Measurements from ENCODE around the gene RBM19. TPM values are rescaled to one million over a fixed set of nuclear protein-coding genes. Genes with fewer than 3 reads are reported as not detected.

Gene RBM19
- total and polyA plus RNA-seq, 2 of the 4 experiments (the other 2 are of a cell fraction): 18.7 to 19.2 TPM

- ATAC-seq (ENCODE audit: low read depth) (peak; percentile 79), DNase-seq (peak; percentile 98)
- Histone ChIP-seq H4K91ac (ENCODE audit: insufficient read depth, low read depth, low read length) (peak overlapping the region; percentile 95), H4K5ac (ENCODE audit: low read depth, low read length) (peak overlapping the region; percentile 94), H4K8ac (ENCODE audit: low read depth in 2 of 2, low read length in 2 of 2) (peak overlapping the region; percentile 48 to 90; a peak in 3 of 4 replicates), H4K20me1 (ENCODE audit: insufficient read depth, low read length) (no peaks in the 10 kb centered on the region), H2BK5ac (ENCODE audit: low read depth, low read length, poor library complexity, severe bottlenecking) (peak overlapping the region; percentile 89), H3K4me2 (ENCODE audit: low read depth, low read length) (peak overlapping the region; percentile 67; the same call in 1 of the 2 replicates), H3K27ac (ENCODE audit: insufficient read depth, low read length) (peak overlapping the region; percentile 54), H3K56ac (ENCODE audit: extremely low read depth, insufficient read depth, low read length) (peak overlapping the region; percentile 63), H2BK20ac (ENCODE audit: low read depth, low read length) (peak overlapping the region; percentile 84), H2BK15ac (ENCODE audit: low read depth, low read length) (peak overlapping the region; percentile 67; the same call in 2 of the 3 replicates), H3K4me1 (ENCODE audit: control insufficient read depth, insufficient read depth, low read length) (peaks cover 21% of the 10 kb centered on the region), H2AK5ac (ENCODE audit: low read depth, low read length) (peak overlapping the region; percentile 87; the same call in 1 of the 2 replicates), H2AFZ (replicated peaks; ENCODE audit: low read length, poor library complexity) (peak overlapping the region; percentile 85), H3K4me3 (ENCODE audit: insufficient read depth, low read depth, low read length) (no peak overlapping the region), H3K18ac (ENCODE audit: low read depth, low read length) (peak overlapping the region; percentile 78), H3K23ac (ENCODE audit: low read depth, low read length) (peak overlapping the region; percentile 88), H2AK9ac (replicated peaks; ENCODE audit: low read depth, low read length, poor library complexity) (peak overlapping the region; percentile 94), H3K79me1 (ENCODE audit: low read depth in 1 of 2, low read length in 2 of 2) (peaks cover 0 to 9% of the 10 kb centered on the region in 2 experiments; a peak in 1 of 4 replicates), H3K9me1 (ENCODE audit: insufficient read depth, low read length) (peaks cover 25% of the 10 kb centered on the region), H2BK120ac (ENCODE audit: low read depth, low read length) (peak overlapping the region; percentile 89), H3K9me3 (ENCODE audit: control insufficient read depth, insufficient read depth, low read length) (no peaks in the 10 kb centered on the region), H3K4ac (ENCODE audit: low read depth, low read length) (peak overlapping the region; percentile 96), H3K27me3 (ENCODE audit: control insufficient read depth, insufficient read depth, low read length) (no peaks in the 10 kb centered on the region), H3K9ac (ENCODE audit: low read depth, low read length) (peak overlapping the region; percentile 47; the same call in 1 of the 2 replicates), H3K14ac (replicated peaks; ENCODE audit: low read depth, low read length) (peak overlapping the region; percentile 95), H3K36me3 (ENCODE audit: control insufficient read depth, insufficient read depth, low read length) (peaks cover 6% of the 10 kb centered on the region; the same call in 1 of the 2 replicates)
- no CpG with 5 or more reads among the region's 7 CpGs for WGBS, 2 experiments (ENCODE audit: extremely low coverage in 2 of 2, insufficient read length in 1 of 2)
- POLR2A ChIA-PET (ENCODE audit: unreplicated experiment): interaction anchor here (0.9 kb wide), 1 partner anchor 68 kb away, joined by 4 read pairs; no protein-coding TSS in a partner anchor
- intact Hi-C loops (cut with micrococcal nuclease): no loop called here
- in situ Hi-C loops (cut with MboI; ENCODE audit: low sequenced_read_pairs): no loop called here
- BruUV-seq (replicated peaks): no TSS peak
- TF ChIP-seq MAFK (IDR thresholded peaks at IDR 0.05; ENCODE audit: low read depth, low read length): no peak
- TF ChIP-seq RFX5 (IDR thresholded peaks at IDR 0.05; ENCODE audit: low read depth, low read length): no peak
- peak; percentile 51; the same call in 1 of the 2 replicates for TF ChIP-seq POLR2A (IDR thresholded peaks at IDR 0.05; ENCODE audit: low read depth, low read length)
- no peak; the same call in 1 of the 2 replicates for TF ChIP-seq NFE2L2 (IDR thresholded peaks at IDR 0.05; ENCODE audit: low read depth, low read length)
- TF ChIP-seq CEBPB (IDR thresholded peaks at IDR 0.05; ENCODE audit: low read depth, low read length): peak; percentile 98
- peak; percentile 88 for TF ChIP-seq FOS (IDR thresholded peaks at IDR 0.05; ENCODE audit: low read depth, low read length)
- peak; percentile 98 for TF ChIP-seq RCOR1 (IDR thresholded peaks at IDR 0.05; ENCODE audit: insufficient replicate concordance, low read length)
- no peak for TF ChIP-seq CHD1 (IDR thresholded peaks at IDR 0.05; ENCODE audit: low read depth, low read length)
- peak; percentile 21; the same call in 1 of the 2 replicates for TF ChIP-seq BHLHE40 (IDR thresholded peaks at IDR 0.05; ENCODE audit: low read depth, low read length)
- 0 out of 2 replicates have a peak, but pooled peaks have one; percentile 44 for TF ChIP-seq MAZ (IDR thresholded peaks at IDR 0.05; ENCODE audit: borderline replicate concordance, low read depth, low read length)
- TF ChIP-seq USF2 (IDR thresholded peaks at IDR 0.05; ENCODE audit: low read depth, low read length): no peak
- CTCF ChIA-PET: no interaction called here
- dilution Hi-C loops (cut with HindIII; ENCODE audit: low sequenced_read_pairs, unreplicated experiment): no loop called here
Measured at GRCh38 chr12:113860950-113861349, 105.2 kb downstream of the RBM19 start.
